ENCODE data around the gene MFRP.

GRCh38 chr11:119347940-119348605, 1.6 kb upstream of the MFRP start:
- no peak for TF ChIP-seq POLR2AphosphoS5 (IDR thresholded peaks at IDR 0.05; ENCODE audit: low read depth, low read length)
- TF ChIP-seq POLR2A (IDR thresholded peaks at IDR 0.05; ENCODE audit: low read depth, low read length) = no peak
